Activated CD4-positive, alpha-beta T cell treated with anti-CD3 and anti-CD28 coated beads, Interleukin-2, amount 50 U/mL, for 48 hours (primary cell): ENCODE results near the gene SYT17.

Experiments
- DNase-seq, 2 experiments: peaks; one replicate each; pipeline ENCODE4 v3.0.0-alpha.2; 2020

The SYT17 gene

DNA sequence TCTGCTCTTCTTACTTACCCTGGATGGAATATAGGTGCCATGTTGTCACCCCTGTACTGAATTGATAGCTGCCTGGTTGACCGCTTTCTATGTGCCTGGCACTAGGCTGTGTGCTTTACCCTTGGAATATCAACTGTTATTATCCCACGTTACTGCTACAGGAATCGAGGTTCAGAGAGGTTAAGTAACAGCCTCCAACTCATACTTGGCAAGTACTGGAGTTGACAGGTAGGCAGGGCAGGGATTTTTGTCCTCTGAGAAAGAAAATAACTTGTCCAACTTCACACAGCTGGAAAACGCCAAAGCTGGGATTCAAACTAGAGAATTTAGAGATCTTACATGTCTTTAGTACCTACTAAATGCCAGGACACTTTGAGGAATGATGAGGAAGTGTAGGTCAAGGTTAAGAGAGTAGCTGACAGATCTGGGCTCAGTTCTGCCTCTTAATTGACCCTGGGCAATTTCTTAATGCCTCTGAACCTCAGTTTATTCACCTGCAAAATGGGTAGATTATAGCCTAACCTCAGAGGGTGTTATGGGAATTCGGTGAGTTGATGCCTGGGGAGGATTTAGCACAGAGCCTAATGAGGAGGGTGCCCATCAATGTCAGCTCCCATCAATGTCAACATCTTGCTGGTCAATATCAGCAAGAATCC is 28.5 kb upstream of the SYT17 start:
- no peak for DNase-seq

DNA sequence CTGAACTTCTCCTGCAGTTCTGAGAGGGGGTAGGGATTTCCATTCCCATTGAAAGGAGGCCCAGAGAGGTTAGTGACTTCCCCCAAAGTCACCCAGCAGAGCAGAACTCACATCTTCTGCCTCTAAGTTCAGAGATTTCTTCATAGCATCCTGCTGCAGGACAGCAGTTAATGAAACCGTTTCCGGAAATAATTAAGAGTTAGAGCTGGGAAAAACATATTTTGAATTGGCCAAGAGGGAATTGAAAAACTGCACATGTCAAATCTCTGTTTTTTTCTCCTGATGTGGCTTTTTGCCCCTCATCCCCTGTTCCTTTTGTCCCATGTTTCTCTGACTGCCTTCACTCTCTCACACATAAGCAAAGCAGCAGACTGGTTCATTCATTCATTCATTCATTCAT is 27.6 kb upstream of the SYT17 start:
- DNase-seq, result no peak

DNA sequence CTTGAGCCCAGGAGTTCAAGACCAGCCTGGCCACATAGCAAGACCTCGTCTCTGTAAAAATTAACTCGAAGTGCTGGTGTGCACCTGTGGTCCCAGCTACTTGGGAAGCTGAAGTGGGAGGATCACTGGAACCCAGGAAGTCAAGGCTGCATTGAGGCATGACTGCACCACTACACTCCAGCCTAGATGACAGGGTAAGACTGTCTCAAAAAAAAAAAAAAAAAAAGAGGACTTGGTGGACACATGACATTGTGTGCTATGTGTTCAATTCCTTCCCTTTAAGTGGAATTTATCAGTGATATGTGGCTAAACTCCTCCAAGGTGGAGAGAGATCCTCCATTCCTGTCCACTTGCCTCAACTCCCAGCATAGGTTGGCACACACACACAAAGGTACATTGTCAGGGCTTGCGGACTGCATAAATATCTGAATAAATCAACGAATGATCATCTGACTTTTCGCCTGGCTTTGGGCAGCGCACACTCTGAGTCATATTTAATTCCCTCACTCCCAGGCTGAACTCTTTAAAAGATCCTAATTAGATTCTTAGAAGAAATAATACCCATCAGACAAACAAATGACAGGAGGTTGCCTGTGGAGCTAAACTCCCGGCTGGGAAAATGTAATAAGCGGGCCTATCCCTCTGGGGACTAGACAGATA is 25.0 kb upstream of the SYT17 start:
- no peak for DNase-seq

DNA sequence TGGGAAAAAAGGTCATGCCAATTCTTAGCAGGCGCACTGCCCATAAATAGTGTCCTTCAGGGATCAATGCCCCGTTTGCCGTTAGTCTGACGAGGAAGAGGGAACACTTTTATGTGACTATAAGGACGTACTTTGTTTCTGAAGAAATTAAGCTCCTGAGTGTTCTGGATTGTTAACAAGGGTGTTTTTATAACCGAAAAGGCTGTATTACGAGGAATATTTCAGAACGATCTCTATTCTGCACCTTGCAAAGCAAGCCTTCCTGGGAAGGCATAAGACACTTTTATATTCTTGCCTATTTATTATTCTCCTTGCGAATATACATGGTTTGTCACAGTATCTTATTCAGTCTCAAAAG is 24.5 kb upstream of the SYT17 start:
- DNase-seq, result no peak

DNA sequence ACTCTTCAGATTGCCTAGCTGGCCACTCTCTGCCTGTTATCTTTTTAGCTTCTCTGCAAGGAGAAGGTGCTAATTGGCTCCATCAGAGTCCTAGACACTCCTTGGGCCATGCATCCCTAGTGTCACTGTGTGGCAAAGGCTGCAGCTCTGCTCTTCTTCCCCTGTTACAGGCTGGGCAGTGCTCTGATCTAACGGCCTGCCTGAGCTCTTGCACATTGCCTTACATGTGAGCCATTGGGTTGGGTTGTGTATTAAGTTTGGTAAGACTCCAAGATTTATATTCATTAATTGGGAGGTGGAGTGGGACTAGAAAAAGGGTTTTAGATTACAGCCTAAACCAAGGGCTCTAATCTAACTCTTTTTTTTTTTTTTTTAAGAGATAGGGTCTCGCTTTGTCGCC is 23.0 kb upstream of the SYT17 start:
- no peak for DNase-seq

DNA sequence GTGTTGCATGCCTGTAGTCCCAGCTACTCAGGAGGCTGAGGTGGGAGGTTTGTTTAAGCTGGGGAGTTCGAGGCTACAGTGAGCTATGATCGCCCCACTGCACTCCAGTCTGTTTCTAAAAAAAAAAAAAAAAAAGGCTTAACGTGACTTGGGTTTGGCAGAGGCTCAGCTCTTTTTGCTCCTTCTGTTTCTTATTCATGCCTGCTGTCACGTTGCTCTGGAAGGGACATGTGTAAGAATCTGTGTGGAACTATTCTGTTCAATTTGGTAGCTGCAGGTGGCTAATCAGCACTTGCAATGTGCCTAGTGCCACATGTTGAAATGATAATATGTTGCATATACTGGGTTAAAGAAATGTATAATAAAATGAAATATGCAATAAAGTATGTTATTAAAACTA is 20.9 kb upstream of the SYT17 start:
- no peak for DNase-seq

DNA sequence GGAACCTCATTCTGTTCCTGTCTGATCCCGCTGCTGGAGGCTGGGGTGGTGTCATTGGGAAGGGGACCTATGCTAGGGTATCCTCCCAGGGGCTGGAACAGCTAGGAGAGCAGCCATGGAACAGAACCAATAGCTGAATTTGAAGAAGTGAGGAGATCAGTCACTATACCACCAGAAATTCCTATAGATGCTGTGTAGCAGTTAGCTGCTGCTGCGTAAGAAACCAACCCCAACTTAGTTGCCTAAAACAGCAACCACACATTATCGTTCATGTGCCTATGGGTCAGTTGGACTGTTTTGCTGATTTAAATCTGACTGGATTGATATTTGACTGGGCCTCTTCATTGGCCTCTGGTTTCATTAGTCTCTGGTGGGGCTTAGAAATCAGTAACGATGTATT is 20.4 kb upstream of the SYT17 start:
- no peak for DNase-seq

DNA sequence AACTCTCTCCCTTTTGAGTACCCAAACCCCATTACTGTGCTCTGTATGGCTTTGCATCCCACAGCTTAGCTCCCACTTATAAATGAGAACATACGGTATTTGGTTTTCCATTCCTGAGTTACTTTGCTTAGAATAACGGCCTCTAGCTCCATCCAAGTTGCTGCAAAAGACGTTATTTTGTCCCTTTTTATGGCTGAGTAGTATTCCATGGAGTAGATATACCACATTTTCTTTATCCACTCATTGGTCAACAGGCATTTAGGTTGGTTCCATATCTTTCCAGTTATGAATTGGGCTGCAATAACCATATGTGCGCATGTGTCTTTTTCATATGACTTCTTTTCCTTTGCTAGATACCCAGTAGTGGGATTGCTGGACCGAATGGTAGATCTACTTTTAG is 19.9 kb upstream of the SYT17 start:
- DNase-seq, result no peak

DNA sequence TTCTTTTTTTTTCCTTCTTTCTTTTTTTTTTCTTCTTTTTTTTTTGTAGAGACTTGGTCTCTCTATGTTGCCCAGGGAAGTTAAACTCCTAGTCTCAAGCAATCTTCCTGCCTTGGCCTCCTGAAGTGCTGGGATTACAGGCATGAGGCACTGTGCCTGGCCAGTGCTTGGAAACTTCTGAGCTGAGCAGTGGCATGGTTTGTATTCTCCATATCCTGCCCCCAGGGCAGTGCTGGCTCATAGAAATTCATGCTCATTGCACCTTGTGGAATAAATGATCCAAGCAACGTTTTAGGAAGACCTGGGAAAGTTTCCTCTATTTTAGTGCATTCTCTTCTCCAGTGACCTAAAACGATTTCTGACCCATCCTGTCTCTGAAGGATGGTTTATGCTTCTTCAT is 16.7 kb upstream of the SYT17 start:
- DNase-seq, result no peak

DNA sequence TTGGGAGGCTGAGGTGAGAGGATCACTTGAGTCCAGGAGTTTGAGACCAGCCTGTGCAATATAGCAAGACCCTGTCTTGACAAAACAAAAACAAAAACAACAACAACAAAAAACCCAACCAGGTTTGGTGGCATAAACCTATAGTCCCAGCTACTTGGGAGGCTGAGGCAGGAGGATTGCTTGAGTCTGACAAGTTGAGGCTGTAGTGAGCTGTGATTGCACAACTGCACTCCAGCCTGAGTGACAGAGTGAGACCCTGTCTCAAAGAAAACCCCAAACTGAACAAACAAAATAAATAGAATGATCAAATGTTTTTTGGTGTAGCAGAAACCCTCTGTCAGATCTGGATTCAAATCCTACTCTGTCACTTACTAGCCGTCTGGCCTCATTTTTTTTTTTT is 16.0 kb upstream of the SYT17 start:
- no peak for DNase-seq

DNA sequence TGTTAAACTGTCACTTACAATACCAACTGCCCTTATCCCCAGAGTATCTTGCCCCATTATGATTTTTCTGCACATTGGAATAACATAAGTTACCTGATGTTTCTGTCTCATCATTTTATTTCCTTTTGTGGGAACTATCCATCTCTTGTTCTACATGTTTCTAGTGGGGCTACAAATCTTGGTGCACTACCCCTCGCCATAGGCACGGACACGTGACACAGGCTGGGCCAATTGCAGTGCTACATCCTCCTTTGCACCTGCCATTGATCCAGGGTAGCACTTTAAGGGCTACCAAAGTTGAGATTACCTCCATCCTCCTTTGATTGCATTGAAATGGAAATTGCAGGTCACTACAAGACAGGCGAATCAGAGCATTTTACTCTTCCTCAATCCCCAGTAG is 14.2 kb upstream of the SYT17 start:
- DNase-seq, result no peak

DNA sequence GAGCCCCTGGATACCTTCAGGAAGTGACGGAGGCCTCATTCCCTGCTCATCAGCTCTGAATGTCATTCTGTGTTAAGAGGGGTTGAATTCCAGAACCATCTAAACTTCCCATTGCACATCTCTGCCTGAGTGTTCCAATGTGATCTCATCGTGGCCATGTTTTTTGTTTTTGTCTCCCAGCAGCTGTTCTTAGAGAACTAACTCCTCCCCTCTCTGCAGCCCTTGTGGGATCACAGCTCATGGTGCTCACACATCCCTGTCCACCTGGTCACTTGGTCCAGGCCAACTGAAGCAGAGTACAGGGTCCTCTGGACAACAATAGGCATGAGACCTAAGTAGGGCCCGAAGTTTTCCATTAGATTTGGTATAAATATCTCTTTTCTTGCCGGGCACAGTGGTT is 6.0 kb upstream of the SYT17 start:
- no peak for DNase-seq

DNA sequence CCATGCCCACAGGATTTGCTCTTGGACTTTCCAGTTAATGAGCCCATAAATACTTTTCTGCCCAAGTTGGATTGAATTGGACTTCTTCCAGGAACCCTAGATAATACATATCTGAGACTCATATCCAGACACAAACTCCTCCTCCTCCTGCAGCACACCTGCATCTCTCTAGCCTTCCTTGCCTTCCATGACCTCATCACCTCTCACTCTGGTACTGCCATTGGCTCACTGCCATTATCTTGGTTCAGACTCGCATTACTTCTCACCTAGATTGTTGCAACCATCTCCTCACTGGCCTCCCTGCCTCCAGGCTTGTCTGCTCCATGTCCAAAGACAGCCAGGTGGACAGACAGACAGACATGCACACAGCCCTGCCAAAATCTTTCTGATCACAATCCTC is 4.8 kb upstream of the SYT17 start:
- DNase-seq, result no peak

DNA sequence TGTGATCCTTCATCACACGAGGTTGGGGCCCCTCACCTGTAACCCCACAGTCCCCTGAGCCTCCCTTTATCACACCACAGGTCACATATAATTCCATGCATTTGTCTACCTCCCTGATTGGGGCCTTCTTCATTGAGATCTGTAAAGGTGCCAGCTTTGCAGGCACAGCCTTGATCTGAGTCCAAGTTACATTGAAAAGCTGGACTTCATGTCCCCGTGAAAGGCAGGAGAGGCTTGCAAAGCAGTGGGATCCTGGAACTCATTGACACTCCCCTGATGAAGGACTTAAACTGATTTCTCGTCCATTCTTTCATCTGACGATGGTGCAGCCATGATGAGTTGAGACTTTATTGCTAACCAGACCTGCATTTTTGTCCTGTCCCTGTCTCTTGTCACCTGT is 3.8 kb upstream of the SYT17 start:
- no peak for DNase-seq

DNA sequence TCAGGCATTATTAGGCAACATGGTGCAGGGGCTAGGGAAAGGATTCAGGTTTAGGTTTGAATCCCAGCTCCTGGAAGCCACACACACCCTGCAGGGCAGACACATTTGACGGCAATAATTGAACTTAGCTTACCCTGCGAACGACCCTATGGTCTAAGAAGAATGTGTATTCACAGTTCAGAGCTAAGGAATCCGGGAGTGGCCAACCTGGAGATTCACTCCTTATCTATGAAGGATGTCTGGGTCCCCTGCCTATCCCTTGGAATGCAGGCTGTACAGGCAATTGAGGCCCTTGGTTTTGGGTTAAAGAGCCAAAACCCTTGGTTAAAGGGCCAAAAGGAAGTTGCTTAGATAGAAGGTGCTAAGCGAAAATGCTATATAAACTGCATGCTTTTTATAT is 2.9 kb upstream of the SYT17 start:
- no peak for DNase-seq

DNA sequence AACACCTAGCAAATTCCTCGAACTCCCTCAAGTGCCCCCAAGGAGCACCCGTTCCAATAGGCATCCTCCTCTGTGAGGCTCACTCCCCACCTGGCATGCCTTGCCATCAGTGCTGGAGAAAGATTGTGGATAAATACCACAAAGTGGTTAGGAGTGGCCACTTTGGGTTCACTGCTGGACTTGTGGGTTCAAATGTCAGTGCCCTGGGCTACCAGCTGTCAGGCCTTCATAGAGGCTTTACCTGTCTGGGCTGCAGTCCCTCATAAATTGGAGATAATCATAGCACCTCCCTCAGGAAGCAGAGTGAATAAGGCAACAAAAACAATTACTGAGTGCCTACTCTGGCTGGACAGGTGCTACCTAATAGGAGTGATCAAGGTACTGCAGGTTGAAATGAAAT is 1.5 kb upstream of the SYT17 start:
- DNase-seq, result no peak

DNA sequence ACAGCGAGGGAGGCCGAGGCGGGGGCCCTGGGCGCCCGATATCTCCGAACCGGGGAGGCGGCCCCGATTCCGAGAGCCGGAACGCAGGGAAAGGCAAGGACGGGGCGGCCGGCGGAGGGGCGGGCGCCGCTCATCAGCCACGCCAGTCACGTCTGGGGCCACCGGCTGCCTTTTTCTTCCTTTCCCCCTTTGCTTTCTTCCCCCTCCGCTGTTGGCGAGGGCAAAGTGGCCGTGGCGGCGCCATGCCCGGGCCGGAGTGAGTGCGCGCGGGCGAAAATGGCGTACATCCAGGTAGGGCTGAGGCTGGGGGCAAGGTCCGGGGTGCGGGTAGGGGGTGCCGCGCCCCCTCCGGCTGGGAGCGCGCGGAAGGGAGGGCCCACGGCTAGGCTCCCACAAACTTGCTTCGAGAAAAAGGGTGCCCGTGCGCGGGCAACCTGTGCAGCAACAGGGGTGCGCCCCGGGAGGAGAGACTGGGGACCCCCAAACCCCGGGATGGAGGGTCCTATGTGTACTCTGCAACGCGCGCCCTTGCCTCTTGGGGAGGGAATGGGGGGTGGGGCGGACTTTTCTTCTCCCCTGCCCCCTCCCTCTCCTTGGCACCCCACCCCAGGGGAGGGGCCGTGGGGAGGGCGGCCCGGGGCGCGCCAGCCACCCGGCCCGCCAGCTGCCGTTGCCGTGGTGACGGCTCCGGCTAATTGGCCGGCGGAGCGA is 486 bp downstream of the SYT17 start:
- no peak for DNase-seq

DNA sequence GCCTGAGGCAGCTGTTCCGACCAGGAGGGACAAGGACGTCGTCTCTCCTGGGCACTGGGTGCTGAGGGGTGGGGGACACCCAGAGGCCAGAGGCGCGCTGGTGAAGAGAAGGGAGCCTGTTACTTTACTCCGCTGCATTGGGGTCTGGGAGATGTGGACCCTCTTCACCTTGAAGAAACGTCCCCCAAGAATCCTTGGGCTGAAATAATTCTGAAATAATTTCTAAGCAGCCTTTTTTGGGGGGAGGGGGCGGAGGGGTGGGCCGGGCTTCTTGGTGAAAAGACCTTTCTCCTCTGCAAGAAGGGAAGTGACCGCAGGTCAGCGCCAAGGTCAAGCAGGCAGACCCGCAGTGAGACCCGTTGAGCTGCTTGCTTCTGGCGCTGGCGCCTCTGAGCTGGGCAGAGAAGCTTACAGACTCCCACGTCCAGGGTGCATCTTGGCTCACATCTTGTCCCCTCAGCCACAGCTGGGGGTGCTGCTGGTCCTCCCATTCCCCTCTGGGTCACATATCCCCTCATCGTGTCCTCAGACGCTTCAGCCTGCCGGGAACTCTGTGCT is 1.1 kb downstream of the SYT17 start:
- DNase-seq, result no peak

DNA sequence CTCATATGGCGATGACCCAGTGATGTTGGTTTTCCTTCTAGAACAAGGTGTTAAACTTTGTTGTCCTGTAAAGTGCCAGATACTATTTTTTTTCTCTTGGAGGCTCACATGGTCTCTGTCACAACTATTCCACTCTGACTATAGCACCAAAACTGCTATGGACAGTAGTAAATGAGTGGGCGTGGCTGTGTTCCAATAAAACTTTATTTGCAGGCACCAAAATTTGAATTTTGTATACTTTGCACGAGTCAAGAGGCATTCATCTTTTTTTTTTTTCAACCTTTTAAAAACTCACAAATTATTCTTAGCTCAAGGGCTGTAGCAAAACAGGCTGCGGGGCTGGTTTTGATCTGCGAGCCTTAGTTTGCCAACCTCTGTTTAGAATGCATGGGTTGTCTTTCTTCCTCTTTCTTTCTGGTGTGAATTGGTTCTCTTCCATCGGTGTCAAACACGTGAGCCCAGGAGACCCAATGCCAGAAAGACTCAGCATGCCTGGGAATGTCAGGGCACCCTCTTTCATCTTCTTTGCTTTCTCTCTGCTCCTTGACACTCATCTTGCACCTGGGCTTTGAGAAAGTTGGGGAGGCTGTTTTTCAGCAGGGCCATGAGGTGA is 2.1 kb downstream of the SYT17 start:
- DNase-seq, result no peak

DNA sequence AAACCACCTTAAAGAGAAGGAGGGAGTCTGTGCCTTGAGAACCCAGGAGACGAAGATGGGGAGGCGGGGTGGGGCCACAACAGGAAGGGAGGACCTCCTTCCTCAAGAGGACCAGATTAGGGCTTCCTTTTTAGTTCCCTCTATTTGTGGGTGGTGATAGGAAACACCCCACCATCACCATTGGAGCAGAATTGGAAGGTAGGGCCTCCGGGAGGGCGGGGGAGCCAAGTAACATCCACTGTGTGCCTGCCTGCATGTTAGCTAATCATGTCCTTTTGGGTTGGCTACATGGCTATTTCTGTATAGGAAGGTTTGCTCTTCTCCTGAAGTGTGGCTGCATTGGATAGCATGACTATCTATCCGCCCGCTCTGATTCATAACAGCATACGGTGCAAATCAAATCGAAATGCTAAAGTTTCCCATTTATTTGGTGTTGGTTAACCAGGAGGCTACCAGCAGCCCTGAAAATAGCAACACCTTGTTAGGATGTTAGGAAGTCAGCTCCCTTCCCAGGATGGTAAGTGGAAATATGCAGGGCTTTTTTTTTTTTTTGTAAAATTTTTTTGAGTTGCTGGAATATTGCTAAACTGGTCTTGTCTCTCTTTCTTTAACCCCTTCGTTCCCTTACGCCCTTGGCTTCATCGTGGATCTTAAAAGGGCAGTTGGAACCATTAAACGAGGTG is 4.2 kb downstream of the SYT17 start:
- no peak for DNase-seq

DNA sequence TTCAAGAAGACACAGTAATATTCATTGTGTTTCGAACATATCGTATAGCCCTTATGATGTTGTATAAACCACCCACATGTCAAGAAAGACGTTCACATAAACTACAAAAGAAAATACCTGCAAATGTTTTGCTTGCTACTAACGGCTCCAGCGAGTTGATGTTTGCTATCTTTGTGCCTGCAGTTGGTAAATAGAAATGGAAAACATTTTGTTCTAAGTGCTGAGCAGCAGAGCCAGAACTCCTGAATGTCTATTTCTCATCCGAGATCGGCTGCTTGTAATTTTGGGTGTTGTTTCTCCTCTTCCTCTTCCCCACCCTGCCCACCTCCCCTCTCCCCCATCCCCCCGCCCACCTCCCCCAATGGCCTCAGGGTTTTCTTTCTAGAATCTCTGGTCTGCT is 5.0 kb downstream of the SYT17 start:
- DNase-seq, result no peak

DNA sequence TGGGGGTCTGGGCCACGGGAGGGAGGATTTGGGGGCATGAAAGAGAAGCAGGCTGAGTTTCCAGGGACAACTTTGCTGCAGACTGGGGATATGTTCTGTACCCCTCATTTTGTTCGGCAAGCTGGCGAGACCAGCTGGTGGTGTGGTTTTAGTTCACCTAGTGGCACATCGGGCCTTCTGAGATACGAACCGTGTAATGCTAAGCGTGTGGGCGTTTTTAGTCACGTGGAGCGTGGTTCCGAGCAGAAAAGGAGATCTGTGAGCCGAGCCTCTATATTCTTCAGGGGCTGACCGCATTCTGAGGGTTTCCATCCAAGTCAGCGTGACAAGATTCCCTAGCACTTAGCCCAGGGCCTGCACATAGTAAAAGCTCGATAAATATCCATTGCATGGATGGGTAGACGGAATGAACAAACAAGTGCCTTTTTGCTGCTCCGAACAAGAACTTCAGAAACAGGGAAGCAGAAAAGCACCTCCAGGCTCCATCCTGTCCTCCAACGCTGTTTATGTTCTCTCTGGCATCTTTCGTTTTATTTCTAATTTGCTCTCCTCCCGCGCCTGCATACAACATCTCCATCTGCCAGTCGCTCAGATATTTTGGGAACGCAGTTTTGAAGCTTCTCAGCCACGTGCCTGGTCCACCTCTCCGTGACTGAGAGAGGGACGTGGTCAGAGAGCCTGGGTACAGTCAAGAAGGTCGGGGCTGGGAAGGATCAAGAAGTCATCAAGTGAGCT is 5.8 kb downstream of the SYT17 start:
- DNase-seq, result no peak

DNA sequence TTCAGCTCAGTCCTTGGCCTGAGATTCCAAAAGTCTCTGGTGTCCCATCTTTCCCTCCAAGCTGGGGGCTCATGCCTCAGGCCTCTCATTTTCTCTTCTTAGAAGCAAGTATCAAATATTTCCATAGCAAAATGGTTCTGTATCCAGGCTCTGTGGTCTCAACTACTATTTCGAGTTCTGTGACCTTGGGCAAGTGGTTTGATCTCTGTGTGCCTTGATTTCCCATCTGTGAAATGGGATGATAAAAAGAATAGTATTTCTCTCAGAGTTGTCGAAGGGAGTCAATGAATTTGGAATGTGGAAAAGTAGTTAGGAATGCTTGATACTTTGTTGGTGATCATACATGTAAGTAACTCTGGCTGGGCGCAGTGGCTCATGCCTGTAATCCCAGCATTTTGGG is 6.4 kb downstream of the SYT17 start:
- DNase-seq, result no peak
